GM19238 (cell line): ENCODE results near the gene TRAPPC1.

Experiments used
- DNase-seq: peaks from one replicate; pipeline ENCODE4 v3.0.0; 2011; ENCODE audit warnings: low spot score; ENCODE audit not compliant: insufficient read length

The TRAPPC1 gene

GRCh38 chr17:7903154-7904103 is 28.3 kb downstream of the TRAPPC1 start:
- no peak for DNase-seq

GRCh38 chr17:7897773-7898172 is 34.0 kb downstream of the TRAPPC1 start:
- DNase-seq, result no peak

GRCh38 chr17:7897090-7897489 is 34.7 kb downstream of the TRAPPC1 start:
- DNase-seq, result no peak

- no peak for DNase-seq
These were observed 36.9 kb downstream of the TRAPPC1 start for GRCh38 chr17:7894866-7895265.

GRCh38 chr17:7894226-7894625 is 37.5 kb downstream of the TRAPPC1 start:
- DNase-seq, result no peak

- DNase-seq, result no peak
These were observed 38.4 kb downstream of the TRAPPC1 start for GRCh38 chr17:7893187-7893880.

GRCh38 chr17:7889166-7889955 is 42.4 kb downstream of the TRAPPC1 start:
- DNase-seq, result no peak

GRCh38 chr17:7888184-7888920 is 43.4 kb downstream of the TRAPPC1 start, which contains the start of gene CHD3:
Gene CHD3 (plus strand): TSS chr17:7888789. CDS start chr17:7889001, 212 bp downstream.
- no peak for DNase-seq

GRCh38 chr17:7887482-7888183 is 44.1 kb downstream of the TRAPPC1 start:
- DNase-seq, result peak; percentile 68

- no peak for DNase-seq
These were observed 44.7 kb downstream of the TRAPPC1 start for GRCh38 chr17:7887038-7887481.

- peak; percentile 33 for DNase-seq
These were observed 45.3 kb downstream of the TRAPPC1 start for GRCh38 chr17:7886227-7887037.

GRCh38 chr17:7885367-7886226 is 46.1 kb downstream of the TRAPPC1 start:
- peak; percentile 65 for DNase-seq

GRCh38 chr17:7884581-7885366 is 47.0 kb downstream of the TRAPPC1 start:
- DNase-seq, result no peak

GRCh38 chr17:7883781-7884386 is 47.9 kb downstream of the TRAPPC1 start:
- DNase-seq, result no peak

- no peak for DNase-seq
These were observed 49.1 kb downstream of the TRAPPC1 start for GRCh38 chr17:7882629-7883028.

GRCh38 chr17:7882068-7882467 is 49.7 kb downstream of the TRAPPC1 start:
- no peak for DNase-seq
